NCI-H2029 (cell line): ENCODE measurements around the gene ADD3.
A peak's percentile ranks its signal among the peaks of the same experiment; 100 is the strongest.

Experiments
- DNase-seq: peaks from one replicate; lab custom pipeline; 2025; lab: John Stamatoyannopoulos, UW

Gene ADD3

DNA sequence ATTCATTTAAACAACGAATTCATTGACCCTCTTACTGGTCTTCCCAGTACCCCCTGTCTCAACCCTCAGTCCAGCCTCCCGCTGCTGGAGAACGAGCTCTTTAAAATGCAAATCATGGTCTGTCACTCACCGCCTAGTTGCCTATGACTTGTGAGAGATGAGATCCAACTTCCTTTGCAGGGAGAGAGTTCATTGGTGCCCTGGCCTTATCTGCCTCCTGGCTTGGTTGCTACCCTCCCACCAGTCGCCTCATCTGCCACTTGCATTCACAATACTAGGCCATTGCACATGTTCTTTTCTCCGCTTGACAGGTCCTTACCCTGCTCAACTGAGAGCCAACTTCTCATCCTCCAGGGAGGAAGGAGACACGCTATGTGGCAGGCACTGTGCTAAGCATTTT is 145.6 kb downstream of the ADD3 start:
- DNase-seq = no peak

DNA sequence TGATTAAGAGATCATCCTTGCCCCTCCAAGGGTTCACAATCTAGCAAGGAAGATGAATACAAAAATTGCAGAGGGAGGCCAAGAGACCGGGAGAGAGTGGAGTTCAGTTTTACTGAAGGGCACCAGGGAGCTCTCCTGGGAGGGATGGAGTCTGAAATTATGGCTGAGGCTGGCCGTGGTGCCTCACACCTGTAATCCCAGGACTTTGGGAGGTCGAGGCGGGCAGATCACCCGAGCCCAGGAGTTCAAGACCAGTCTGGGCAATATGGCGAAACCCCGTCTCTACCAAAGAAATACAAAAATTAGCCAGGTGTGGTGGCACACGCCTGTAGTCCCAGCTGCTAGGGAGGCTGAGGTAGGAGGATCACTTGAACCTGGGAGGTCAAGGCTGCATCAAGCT is 148.3 kb downstream of the ADD3 start:
- DNase-seq = no peak

DNA sequence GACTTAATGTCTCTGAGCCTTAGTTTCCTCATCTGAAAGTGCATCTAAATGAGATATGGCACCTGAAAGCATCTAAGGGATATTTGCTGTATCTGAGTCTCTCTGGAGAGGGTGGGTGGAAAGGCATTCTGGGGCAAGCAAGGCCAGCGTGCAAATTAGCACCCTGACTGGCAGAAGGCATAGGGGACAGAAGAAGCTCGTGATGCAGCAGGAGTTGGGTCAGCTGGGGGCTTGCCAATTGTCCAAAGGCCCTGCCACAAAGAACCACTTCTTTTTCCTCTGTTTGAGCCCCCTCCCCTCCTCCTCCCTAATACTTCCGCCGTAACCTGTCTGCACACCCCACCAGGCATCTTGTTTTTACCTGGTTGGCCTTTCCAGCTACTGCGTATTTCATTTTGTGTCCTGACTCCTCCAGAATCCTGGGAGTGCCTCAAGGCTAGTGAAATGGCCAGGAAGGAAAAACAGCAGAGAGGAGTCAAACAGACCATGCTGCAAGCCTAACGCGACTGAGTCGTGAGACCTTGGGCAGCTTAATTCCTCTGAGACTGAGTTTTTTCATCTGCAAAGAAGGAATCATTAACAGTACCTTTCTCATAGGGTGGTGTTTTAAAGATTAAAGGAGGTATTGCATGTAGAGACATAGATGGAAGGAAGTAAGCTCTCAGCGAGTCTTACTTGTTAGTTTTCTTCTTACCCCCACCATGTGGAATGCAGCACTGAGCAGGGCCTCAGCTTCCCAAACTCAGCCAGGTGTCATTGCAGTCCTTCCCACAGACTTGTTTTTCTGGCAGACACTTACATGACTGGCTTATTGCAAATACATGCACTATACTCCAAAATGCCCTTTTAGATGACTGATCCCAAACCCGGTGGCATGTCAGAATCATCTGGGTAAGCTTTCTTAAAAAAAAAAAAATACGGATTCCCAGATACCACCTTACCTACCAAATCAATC is 150.5 kb downstream of the ADD3 start:
- no peak for DNase-seq

DNA sequence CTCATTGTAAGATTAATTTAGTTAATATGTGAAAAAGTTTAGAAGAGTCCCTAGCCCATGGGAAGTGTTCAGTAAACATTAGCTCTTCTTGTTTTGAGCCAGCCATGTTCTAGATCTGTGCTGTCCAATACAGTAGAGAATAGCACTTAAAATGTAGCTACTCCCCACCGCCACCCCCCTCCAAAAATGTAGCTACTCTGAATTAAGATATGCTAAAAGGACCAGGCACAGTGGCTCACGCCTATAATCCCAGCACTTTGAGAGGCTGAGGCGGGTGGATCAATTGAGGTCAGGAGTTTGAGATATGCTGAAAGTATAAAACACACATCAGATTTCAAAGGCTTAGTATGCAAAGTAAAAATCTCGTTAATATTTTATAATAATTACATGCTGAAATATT is 152.3 kb downstream of the ADD3 start:
- DNase-seq = no peak

DNA sequence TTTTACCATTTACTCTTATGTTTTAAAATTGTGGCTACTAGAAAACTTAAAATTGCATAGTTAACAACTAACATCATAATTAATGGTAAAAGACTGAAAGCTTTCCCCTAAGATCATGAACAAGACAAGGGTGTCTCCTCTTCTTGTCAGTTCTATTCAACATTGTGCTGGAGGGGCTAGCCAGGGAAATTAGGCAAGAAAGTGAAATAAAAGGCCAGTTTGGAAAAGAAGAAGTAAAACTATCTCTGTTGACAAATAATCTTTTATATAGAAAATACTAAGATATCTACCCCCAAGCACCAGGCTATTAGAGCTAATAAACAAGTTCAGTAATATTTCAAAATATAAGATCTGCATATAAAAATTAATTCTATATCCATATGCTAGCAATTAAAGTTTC is 152.7 kb downstream of the ADD3 start:
- no peak for DNase-seq

DNA sequence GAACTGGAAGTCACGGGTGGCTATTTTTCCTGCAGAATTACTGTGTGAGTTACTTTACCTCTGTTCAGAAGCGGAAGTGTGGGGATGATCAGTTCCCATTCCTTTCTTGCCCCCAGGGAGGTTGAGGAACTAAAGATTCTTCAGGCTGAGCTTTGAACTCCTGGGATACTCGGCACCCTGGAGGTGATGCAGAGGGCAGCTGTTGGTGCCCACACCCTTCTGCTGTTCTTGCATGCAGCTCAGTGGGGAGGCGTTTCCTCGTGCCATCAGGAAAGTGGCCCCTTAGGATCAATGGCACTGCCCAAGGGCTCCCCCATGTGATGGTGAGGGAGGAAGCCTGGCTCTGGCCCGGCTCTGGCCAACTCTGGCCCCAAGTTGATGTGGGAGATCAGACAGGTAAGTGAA is 155.0 kb downstream of the ADD3 start:
- DNase-seq = no peak

DNA sequence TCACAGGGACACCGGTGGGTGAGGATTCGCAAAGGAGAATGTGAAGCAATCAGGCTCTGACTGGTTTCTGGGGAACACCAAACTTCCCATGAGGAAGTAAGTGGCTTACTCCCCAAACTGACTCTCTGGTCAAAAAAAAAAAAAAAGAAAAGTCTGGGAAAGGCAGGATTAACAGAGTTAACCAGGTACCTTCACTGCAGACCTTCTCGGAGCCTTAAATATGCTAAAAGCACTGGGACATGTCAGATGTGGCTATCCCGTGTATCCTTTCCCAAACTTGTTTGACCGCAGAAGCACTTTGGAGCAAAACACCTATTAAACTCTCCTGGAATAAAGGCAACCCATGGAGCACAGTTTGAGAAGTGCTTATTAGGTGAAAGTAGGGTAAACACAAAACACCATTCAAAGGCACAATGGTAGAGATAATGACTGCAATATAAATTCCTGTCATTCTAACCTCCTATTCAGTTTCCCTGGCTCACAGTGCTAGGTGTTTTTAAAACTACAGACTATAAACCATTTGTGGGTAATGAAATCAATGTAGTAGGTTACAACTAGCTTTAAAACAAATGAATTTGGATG is 155.5 kb downstream of the ADD3 start:
- DNase-seq = no peak

DNA sequence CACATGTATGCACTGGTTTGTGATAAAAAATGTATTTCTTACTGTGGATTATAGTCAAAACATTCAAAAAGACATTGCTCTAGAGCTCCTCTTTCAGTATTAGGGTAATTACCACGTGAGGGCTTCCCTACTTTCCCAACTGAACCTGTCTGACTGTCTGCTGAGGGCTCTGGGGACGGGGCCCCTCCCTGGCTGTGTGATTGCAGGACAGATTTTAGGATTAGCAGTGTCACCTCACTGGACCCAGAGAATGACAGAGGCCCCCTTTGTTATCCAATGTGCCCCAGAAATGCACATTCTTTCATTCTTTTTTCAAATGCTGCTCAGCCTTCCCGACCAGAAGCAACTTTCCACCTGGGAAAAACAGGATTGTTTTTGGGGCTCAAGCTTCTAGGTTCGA is 156.1 kb downstream of the ADD3 start:
- no peak for DNase-seq

DNA sequence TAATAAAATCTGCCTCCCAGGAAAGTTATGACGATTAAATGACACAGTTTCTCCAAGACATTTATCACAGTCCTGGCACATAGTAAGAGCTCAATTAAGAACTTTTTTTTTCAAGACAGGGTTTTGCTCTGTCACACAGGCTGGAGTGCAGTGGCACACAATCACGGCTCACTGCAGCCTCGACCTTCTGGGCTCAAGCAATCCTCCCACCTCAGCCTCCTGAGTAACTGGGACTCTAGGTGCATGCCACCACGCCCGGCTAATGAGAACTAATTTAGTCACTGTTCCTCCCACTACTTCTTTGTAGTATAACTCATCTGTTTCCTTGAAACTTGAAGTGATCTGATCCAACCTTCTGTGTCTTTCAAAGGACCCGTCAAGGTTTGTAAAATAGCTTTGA is 157.5 kb downstream of the ADD3 start:
- DNase-seq = no peak

DNA sequence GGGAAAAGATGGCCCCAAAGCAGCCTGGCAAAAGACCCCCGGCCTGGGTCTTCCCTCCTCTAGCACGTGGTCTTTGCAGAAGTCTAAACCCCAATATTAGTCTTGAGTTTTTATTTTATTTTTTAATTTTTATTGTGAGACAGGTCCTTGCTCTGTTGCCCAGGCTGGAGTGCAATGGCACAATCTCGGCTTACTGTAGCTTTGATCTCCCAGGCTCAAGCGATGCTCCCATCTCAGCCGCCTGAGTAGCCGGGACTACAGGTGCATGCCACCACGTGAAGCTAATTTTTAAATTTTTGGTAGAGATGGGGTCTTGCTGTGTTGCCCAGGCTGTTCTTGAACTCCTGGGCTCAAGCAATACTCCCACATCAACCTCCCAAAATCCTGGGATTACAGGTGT is 159.4 kb downstream of the ADD3 start:
- DNase-seq = no peak

DNA sequence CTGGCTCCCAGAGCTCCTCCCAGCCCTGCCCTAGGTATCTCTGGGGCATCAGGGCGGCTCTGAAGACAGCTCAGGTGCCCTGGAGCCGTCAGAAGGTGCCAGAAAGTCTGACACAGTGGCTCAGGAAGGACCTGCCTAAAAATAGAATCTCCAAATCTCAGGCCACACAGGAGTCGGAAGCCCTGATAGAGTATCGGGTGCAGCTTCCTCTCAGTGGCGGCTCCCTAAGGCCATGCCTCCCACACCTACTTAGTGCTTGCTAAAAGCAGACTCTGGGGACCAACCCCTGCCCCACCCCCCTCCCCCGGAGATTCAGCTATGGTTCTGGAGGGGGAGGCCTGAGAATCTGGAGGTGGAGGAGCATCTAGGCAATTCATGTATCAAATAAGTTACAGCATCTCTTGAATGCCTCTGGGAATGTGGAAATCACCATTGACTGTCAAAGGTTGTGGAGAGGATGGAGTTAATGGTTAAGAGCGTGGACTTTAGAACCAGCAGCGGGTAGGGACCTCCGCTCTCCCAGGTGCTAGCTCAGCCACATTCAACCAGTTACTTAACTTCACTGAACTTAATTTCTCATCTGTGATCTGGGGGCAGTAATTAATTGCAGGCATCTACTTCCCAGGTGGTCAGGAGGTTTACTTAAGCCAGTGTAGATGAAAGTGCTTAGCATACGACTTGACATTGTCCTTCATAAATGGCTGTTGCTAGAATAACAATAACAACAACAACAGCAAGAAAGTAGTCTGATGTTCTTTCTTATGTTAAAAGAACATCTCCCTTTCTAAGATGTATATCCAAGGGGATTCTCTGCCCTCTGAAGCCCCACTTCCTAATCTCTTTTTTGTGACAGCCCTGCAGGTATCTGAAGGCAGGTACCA is 161.1 kb downstream of the ADD3 start:
- no peak for DNase-seq

DNA sequence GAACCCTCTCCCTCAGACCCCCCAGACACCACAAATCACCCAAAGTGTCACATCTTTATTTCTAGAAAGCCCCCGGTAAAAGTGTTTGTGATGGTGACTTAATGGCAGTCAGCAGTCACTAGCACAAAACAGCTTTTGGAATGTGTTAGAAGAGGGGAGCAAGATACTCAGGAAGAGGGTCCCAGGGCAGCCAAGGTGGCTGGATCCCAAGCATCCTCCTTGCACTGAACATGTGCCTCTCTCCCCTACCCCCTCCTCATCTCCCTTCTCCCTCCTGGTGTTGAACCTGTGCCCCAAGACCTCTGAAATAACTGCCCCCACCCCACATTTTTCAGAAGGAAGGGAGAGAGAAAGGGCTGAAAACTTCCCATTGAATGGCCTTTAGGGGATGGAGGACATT is 161.8 kb downstream of the ADD3 start:
- DNase-seq = no peak

DNA sequence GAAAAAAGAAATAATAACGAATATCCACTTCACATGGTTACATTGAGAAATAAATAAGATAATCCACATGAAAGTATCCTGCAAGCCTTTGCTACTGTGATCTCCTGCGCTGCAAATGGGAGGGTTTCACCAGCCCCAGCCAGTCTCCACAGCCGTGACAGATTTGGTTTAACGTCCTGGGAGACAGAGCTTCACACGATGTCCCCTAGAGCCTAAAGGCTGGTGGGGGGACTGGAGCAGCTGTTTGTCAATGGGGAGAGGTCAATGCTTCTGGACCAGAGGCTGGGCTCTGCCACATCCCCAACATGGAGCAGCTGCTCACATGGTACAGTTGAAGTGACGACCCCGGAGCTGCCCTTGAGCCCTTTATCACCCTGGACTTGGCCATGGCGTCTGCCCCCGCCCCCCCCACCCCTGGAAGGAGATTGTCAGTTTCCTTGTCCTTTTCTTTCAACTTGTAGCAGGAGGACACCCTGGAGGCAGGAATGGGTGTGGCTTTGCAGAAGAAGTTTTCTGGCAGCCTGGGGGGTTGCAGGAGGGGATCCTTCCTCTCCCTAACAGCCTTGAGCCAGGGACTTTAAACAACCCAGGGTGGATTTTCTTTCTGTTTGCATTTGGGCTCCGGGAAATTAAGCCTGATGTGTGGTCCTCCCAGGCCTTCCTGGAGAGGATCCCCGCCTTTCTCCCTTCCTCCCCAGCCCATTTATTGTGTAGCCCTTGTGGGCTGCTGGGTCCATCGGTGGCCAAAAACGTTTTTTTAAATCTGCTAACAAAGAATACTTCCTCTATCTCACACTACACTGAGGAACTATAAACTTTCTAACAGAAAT is 162.6 kb downstream of the ADD3 start:
- no peak for DNase-seq

DNA sequence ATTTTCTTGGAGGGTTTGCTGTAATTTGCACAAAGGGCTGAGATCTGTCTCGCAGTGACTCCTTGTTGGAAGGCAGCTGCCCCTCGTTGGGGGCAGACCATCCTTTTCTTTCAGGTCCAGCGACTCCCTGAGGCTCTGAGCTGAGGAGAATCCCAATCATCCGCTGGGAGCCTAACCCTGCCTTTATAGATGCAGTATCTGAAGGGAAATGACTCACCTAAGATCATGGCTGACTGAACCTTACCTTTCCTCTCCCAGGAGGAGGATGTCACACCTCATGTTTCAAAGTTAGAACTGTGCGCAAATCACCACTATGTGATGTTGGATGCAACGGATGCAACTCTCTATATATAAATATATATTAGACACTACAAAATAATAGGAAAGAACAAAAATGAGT is 163.2 kb downstream of the ADD3 start:
- no peak for DNase-seq

DNA sequence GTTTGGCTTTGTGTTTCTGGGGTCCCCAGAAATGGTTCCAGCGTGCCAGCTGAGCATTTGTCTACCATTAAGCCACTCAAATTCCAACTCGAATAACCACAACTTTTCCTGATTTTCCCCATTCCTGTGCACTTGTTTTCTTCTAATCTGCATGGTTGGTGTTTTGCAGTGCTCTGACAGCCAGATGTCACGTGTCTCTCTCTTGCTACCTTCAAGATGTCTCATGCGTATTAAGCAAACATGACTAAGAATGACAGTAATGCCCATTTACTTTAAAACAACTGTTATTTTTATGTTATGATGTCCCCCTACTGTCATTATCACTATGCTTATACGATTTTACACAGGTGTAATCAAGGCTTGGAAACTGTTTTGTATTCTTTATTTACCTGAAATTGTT is 164.4 kb downstream of the ADD3 start:
- no peak for DNase-seq

DNA sequence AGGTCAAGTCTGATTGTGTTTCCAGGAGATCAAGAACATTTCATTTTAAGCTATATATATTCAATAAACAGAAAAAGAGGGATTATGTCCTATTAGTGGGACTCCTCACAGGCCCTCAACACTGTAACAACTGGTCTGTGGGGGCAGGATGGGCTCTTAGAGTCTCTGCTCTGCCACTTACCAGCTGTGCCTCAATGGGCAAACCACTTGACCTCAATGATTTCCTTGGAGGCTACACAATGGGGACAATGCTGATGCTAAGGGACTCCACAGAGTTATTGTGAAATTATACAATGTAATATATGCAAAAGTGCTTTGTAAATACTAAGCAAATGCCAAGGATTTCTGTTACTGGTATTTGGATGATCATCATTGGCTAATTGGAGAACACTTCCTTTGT is 166.4 kb downstream of the ADD3 start:
- peak; percentile 79 for DNase-seq

DNA sequence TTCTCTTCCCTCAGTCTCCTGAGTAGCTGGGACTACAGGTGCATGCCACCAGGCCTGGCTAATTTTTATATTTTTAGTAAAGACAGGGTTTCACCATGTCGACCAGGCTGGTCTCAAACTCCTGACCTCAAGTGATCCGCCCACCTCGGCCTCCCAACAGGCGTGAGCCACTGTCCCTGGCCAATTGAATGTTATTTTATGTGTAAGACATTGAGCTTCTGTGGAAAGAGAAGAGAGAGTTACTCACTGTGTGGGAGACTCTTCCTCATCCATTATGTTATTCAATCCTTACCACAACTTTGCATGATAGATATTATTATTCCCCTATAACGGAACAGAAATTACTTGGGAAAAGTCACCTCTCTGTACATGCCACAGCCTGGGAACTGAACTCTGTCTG is 167.0 kb downstream of the ADD3 start:
- no peak for DNase-seq

DNA sequence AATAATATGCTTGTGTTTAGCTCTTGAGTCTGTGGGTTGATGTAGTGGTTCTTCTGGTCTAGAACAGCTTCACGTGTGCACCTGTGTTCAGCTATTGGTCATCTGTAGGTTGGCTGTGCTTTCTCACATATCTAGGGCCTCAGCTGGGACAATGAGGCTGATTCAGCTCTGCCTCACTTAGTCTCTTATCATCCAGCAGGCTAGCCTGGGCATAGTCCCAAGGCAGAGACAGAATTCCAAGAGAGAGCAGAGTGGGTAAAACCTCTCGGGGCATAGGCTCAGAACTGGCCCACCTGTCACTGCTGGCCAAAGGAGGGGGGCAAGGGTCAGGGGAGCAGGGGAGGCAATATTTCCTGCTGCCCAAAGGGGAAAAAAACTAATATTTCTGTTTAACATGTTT is 167.6 kb downstream of the ADD3 start:
- DNase-seq = no peak

DNA sequence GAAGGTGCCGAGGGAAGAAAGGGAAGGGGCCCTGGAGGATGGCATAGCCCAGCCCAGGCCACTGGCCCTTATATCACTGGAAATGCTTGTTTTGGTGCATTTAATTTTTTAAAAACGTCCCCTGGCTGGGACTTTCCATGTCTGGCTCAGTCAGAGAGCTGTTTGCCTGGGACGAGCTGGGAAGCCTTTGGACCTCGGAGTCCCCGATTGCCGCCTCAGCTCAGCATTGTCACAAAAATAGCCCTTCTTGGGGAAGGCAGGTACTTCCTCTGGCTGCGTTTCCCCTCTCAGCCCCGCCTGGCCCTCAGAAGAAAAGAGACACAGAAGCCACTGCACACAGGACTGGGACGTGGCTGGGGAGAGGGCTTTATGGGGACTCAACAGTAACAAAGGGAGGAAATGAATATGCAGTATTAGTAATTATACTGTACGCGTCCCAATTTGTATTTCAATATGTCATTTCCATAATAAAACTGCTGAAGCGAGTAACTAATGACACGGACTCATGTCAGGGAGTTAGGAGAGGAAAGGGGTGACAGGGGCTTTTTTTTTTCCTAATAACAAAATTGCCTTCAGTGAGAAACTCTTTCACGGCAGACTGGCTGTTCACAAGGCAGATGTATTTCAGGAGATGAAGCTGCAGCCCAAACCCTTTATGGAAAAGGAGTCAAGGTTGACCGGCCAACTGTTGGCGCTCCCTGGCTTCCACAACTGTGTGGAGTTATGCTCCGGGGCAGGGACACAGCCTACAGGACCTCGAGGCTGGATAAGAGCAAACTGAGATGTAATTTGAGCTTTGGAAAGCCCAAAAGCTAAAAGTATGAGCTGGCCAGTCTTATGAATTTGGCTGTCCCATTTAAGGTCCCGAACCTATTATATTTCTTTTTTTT is 168.6 kb downstream of the ADD3 start:
- no peak for DNase-seq

DNA sequence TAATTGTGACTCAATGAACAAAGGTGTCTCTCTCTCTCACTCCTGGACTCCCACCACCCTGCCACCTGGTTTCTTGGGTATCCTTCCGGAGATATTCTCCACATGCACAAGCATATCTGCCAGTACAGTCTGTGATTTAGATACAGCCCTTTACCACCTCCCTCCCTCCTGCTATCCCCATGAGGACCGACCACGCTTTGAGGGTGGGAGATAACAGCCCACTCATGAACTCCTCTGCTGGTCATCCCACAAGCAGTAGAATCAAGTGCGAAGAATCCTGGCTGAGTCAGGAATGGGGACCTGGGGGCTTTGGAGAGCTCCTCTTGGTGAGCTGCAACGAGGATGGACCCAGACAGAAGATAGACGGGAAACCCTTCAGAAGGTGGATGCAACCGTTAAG is 171.4 kb downstream of the ADD3 start:
- no peak for DNase-seq

DNA sequence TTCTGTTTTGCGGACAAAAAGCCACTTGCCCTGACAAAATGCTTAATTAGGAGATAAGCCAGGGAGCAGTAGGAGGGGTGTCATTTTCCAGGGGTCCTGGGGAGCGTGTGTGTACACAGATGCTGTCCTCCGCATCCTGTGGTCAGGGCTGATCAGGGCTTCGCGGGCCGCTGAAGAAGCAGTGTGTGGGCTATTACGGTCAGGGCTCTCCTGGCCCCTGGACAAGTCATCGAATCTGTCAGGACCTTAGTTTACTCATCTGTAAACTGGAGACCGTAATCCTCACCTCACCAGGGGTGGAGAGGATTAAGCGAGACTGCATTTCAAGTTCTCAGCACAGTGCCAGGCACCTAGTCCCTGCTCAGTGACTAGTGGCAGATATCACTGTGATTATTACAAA is 173.7 kb downstream of the ADD3 start:
- DNase-seq = no peak
